Karpas-422 (cell line): Measurements from ENCODE around the gene CCL26. TPM values are rescaled to one million over a fixed set of nuclear protein-coding genes. Genes with fewer than 3 reads are reported as not detected.

Experiments
- DNase-seq: peaks from one replicate; pipeline ENCODE4 v3.0.0-alpha.2; 2015
- H2AFZ ChIP-seq: fragments of 200-600 bp; sonication (generic); 2 replicates; pipeline ENCODE4 v1.6.1; 2014; ENCODE audit warnings: antibody characterized with exemption, low read length, mixed read lengths
- H3K27ac ChIP-seq: fragments of 200-600 bp; sonication (generic); 2 replicates; pipeline ENCODE4 v1.5.1; 2014; ENCODE audit warnings: mild to moderate bottlenecking, low read length, moderate library complexity
- H3K27me3 ChIP-seq: fragments of 200-600 bp; sonication (generic); 2 replicates; pipeline ENCODE4 v1.6.1; 2014; ENCODE audit warnings: low read length, mixed read lengths
- H3K36me3 ChIP-seq: fragments of 200-600 bp; sonication (generic); 2 replicates; pipeline ENCODE4 v1.6.1; 2014; ENCODE audit warnings: low read length, mixed read lengths; ENCODE audit not compliant: insufficient read depth
- H3K4me1 ChIP-seq: fragments of 200-600 bp; sonication (generic); 2 replicates; pipeline ENCODE4 v1.6.1; 2014; ENCODE audit warnings: mild to moderate bottlenecking, low read length, mixed read lengths
- H3K4me2 ChIP-seq: fragments of 200-600 bp; sonication (generic); 2 replicates; pipeline ENCODE4 v1.6.1; 2014; ENCODE audit warnings: low read length, low read depth, mild to moderate bottlenecking; ENCODE audit not compliant: poor library complexity, severe bottlenecking
- H3K4me3 ChIP-seq: fragments of 200-600 bp; sonication (generic); 2 replicates; pipeline ENCODE4 v1.5.1; 2014; ENCODE audit warnings: mild to moderate bottlenecking, antibody characterized with exemption, low read length, mixed read lengths
- H3K79me2 ChIP-seq: fragments of 200-600 bp; sonication (generic); 2 replicates; pipeline ENCODE4 v1.6.1; 2014; ENCODE audit warnings: mild to moderate bottlenecking, low read length, mixed read lengths
- H3K9ac ChIP-seq: fragments of 200-600 bp; sonication (generic); 2 replicates; pipeline ENCODE4 v1.6.0; 2014; ENCODE audit warnings: low read length
- H3K9me2 ChIP-seq: fragments of 200-600 bp; sonication (generic), shearing (Covaris generic); replicated peaks from 2 replicates; pipeline ENCODE4 v1.6.0; 2014; ENCODE audit warnings: mild to moderate bottlenecking, low read length, moderate library complexity; ENCODE audit not compliant: insufficient read depth
- H3K9me3 ChIP-seq: fragments of 300-700, 200-600 bp; sonication (generic); 2 replicates; pipeline ENCODE4 v1.6.1; 2014; ENCODE audit warnings: low read length, mixed read lengths
- H4K20me1 ChIP-seq: fragments of 200-600 bp; sonication (generic); 2 replicates; pipeline ENCODE4 v1.6.1; 2014; ENCODE audit warnings: mild to moderate bottlenecking, antibody characterized with exemption, low read length, low read depth; ENCODE audit not compliant: insufficient read depth
- total RNA-seq: library from RNA; depleted of rRNA; stranded (reverse); fragments of >200 nt; shearing (Covaris generic); gene quantifications from 2 replicates; pipeline ENCODE4 v1.2.3, GENCODE V29; 2014; ENCODE audit warnings: low replicate concordance; rRNA removed

The CCL26 gene
- total RNA-seq = not detected in 2 replicates

GRCh38 chr7:75772081-75773077 is at the start of gene CCL26:
CCL26 (minus strand) TSS chr7:75772211; CDS start chr7:75772176, 35 bp downstream.
- Histone ChIP-seq H3K27me3 (no peaks in the 10 kb centered on the region), H3K27ac (no peak within 1 kb of the TSS), H3K36me3 (no peaks in the 10 kb centered on the region), H3K9me3 (no peaks in the 10 kb centered on the region), H3K79me2 (no peaks in the 10 kb centered on the region), H3K4me2 (no peak within 1 kb of the TSS), H3K4me1 (no peaks in the 10 kb centered on the region), H2AFZ (no peak within 1 kb of the TSS), H3K9me2 (no peaks in the 10 kb centered on the region), H3K4me3 (no peak within 1 kb of the TSS), H4K20me1 (no peaks in the 10 kb centered on the region), H3K9ac (no peak within 1 kb of the TSS)
- no peak for DNase-seq

- no peaks in the 10 kb centered on the region for H4K20me1 ChIP-seq
- no peak overlapping the region for H3K9ac ChIP-seq
- H2AFZ ChIP-seq = no peak overlapping the region
- H3K9me3 ChIP-seq = no peaks in the 10 kb centered on the region
- H3K4me1 ChIP-seq = no peaks in the 10 kb centered on the region
- no peak overlapping the region for H3K27ac ChIP-seq
- no peak overlapping the region for H3K4me2 ChIP-seq
- H3K4me3 ChIP-seq = no peak overlapping the region
- no peaks in the 10 kb centered on the region for H3K79me2 ChIP-seq
- no peaks in the 10 kb centered on the region for H3K9me2 ChIP-seq
- no peaks in the 10 kb centered on the region for H3K27me3 ChIP-seq
- no peak for DNase-seq
- H3K36me3 ChIP-seq = no peaks in the 10 kb centered on the region
These were observed 48.7 kb upstream of the CCL26 start for GRCh38 chr7:75820688-75821087.

GRCh38 chr7:75819711-75820110 is 47.7 kb upstream of the CCL26 start:
- Histone ChIP-seq H3K9me2 (no peaks in the 10 kb centered on the region), H3K9me3 (no peaks in the 10 kb centered on the region), H4K20me1 (no peaks in the 10 kb centered on the region), H3K27me3 (no peaks in the 10 kb centered on the region), H3K27ac (no peak overlapping the region), H3K4me2 (no peak overlapping the region), H3K9ac (no peak overlapping the region), H2AFZ (no peak overlapping the region), H3K4me3 (no peak overlapping the region), H3K36me3 (no peaks in the 10 kb centered on the region), H3K4me1 (no peaks in the 10 kb centered on the region), H3K79me2 (no peaks in the 10 kb centered on the region)
- DNase-seq = no peak

GRCh38 chr7:75818472-75818871 is 46.5 kb upstream of the CCL26 start:
- Histone ChIP-seq H3K27me3 (no peaks in the 10 kb centered on the region), H4K20me1 (no peaks in the 10 kb centered on the region), H3K36me3 (no peaks in the 10 kb centered on the region), H3K4me3 (no peak overlapping the region), H3K27ac (no peak overlapping the region), H3K9me3 (no peaks in the 10 kb centered on the region), H3K4me2 (no peak overlapping the region), H3K9ac (no peak overlapping the region), H3K4me1 (no peaks in the 10 kb centered on the region), H2AFZ (no peak overlapping the region), H3K79me2 (no peaks in the 10 kb centered on the region), H3K9me2 (no peaks in the 10 kb centered on the region)
- DNase-seq = no peak

GRCh38 chr7:75817116-75817515 is 45.1 kb upstream of the CCL26 start:
- Histone ChIP-seq H3K4me1 (no peaks in the 10 kb centered on the region), H3K79me2 (no peaks in the 10 kb centered on the region), H3K27ac (no peak overlapping the region), H3K27me3 (no peaks in the 10 kb centered on the region), H4K20me1 (no peaks in the 10 kb centered on the region), H3K36me3 (no peaks in the 10 kb centered on the region), H3K9me2 (no peaks in the 10 kb centered on the region), H2AFZ (no peak overlapping the region), H3K4me2 (no peak overlapping the region), H3K9ac (no peak overlapping the region), H3K4me3 (no peak overlapping the region), H3K9me3 (no peaks in the 10 kb centered on the region)
- DNase-seq = no peak

GRCh38 chr7:75815418-75816064 is 43.5 kb upstream of the CCL26 start:
- Histone ChIP-seq H3K4me3 (no peak overlapping the region), H3K27ac (no peak overlapping the region), H3K27me3 (no peaks in the 10 kb centered on the region), H3K79me2 (no peaks in the 10 kb centered on the region), H2AFZ (no peak overlapping the region), H3K4me1 (no peaks in the 10 kb centered on the region), H4K20me1 (no peaks in the 10 kb centered on the region), H3K36me3 (no peaks in the 10 kb centered on the region), H3K9ac (no peak overlapping the region), H3K4me2 (no peak overlapping the region), H3K9me3 (no peaks in the 10 kb centered on the region), H3K9me2 (no peaks in the 10 kb centered on the region)
- DNase-seq = no peak

- Histone ChIP-seq H3K9ac (no peak overlapping the region), H3K79me2 (no peaks in the 10 kb centered on the region), H4K20me1 (no peaks in the 10 kb centered on the region), H3K36me3 (no peaks in the 10 kb centered on the region), H3K4me1 (no peaks in the 10 kb centered on the region), H2AFZ (no peak overlapping the region), H3K27ac (no peak overlapping the region), H3K4me2 (no peak overlapping the region), H3K27me3 (no peaks in the 10 kb centered on the region), H3K4me3 (no peak overlapping the region), H3K9me2 (no peaks in the 10 kb centered on the region), H3K9me3 (no peaks in the 10 kb centered on the region)
- no peak for DNase-seq
These were observed 42.5 kb upstream of the CCL26 start for GRCh38 chr7:75814407-75814947.

- Histone ChIP-seq H3K27ac (no peak within 1 kb of the TSS), H3K4me1 (no peaks in the 10 kb centered on the region), H3K27me3 (no peaks in the 10 kb centered on the region), H3K9ac (no peak within 1 kb of the TSS), H3K9me3 (no peaks in the 10 kb centered on the region), H2AFZ (no peak within 1 kb of the TSS), H3K9me2 (no peaks in the 10 kb centered on the region), H3K4me3 (no peak within 1 kb of the TSS), H3K79me2 (no peaks in the 10 kb centered on the region), H3K4me2 (no peak within 1 kb of the TSS), H3K36me3 (no peaks in the 10 kb centered on the region), H4K20me1 (no peaks in the 10 kb centered on the region)
- no peak for DNase-seq
These were observed 41.8 kb upstream of the CCL26 start, which contains the start of gene CCL24 for GRCh38 chr7:75813781-75814236. CCL24 (minus strand) TSS chr7:75813806; CDS start chr7:75813715, 91 bp downstream.
